Measurements from ENCODE around the gene TLX1. TPM values are rescaled to one million over a fixed set of nuclear protein-coding genes. Genes with fewer than 3 reads are reported as not detected.

Gene TLX1
- polyA plus RNA-seq, 1 experiment = not detected

DNA sequence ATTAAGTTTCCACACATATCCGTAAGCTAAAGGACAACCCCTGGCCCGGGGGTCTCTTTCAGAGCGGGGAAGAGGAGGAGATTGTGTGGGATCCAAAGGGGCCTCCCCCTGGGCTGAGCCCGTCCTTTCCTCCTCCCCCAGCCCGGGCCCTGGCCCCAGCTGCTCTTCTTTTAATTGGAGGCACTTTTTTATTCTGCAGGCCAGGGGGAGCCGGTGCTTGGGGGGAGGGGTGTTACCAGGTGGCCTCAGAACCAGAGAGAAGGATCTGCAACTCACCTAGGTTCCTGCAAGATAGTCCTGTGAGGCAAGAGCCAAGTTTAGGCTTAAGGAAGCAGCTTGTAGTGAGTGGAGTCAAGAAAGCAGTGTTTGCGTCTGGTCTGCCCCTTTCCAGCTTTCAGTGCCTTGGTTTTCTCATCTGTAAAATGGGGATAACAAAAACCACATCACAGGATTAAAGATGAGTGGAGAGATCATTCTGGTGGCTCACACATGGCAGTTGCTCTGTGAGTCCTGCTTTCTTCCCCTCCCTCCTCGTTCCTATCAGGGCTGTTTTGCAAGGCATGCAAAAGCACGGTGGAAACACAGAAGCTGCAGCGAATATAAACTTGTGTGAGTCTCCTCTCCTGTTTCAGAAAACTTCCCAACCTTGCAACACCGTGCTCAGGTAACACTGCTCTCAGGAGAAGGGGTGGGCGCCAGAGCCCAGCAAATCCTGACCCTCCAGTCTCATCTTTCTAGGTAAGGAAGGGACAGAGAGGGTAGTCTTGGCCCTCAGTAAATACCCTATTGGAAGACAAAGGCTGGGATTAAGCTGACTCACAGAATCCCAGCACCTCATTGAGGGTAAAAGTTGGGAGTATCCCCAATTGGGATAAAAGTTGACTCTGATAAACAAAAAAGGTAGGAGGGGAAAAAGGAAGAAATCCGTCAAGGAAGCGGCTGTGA, 4.1 kb upstream of the TLX1 start:
- Histone ChIP-seq H3K36me3 (ENCODE audit: control insufficient read depth, insufficient read depth, low read length) (no peaks in the 10 kb centered on the region), H3K27me3 (ENCODE audit: control insufficient read depth, insufficient read depth, low read length) (peaks cover 64% of the 10 kb centered on the region), H3K4me3 (ENCODE audit: low read depth, low read length) (no peak overlapping the region)
- ChIA-PET CTCF (interaction anchor here (1.0 to 7.0 kb wide), 4 partner anchors 13 to 33 kb away, joined by 3 to 54 read pairs (median 4); no protein-coding TSS in a partner anchor), POLR2A (no interaction called here)
- TF ChIP-seq, protein P1, sequence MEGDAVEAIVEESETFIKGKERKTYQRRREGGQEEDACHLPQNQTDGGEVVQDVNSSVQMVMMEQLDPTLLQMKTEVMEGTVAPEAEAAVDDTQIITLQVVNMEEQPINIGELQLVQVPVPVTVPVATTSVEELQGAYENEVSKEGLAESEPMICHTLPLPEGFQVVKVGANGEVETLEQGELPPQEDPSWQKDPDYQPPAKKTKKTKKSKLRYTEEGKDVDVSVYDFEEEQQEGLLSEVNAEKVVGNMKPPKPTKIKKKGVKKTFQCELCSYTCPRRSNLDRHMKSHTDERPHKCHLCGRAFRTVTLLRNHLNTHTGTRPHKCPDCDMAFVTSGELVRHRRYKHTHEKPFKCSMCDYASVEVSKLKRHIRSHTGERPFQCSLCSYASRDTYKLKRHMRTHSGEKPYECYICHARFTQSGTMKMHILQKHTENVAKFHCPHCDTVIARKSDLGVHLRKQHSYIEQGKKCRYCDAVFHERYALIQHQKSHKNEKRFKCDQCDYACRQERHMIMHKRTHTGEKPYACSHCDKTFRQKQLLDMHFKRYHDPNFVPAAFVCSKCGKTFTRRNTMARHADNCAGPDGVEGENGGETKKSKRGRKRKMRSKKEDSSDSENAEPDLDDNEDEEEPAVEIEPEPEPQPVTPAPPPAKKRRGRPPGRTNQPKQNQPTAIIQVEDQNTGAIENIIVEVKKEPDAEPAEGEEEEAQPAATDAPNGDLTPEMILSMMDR (IDR thresholded peaks at IDR 0.05; ENCODE audit: insufficient read depth, low read depth, low read length) = no peak
- no peak for DNase-seq (ENCODE audit: low read depth)

DNA sequence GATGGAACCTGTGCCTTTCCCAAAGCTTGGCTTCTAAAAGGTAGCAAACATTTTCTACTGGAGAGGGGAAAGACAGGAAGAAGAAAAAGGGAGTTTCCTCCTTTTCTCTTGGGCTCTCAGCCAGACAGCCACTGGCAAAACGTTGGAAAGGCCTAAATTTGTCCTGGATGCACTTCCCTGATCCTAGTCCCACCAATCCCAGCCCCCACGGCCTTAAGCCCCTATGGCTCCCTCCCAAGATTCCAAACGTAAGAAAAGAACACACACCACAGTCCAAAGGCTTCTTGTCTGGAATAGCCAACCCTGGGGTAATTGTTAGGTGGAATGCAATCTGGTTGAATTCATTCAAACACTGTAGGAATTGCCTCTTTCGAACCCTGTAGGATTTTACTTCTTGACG, 959 bp upstream of the TLX1 start:
- no peak for DNase-seq (ENCODE audit: low read depth)
- Histone ChIP-seq H3K36me3 (ENCODE audit: control insufficient read depth, insufficient read depth, low read length) (no peaks in the 10 kb centered on the region), H3K4me3 (ENCODE audit: low read depth, low read length) (no peak overlapping the region), H3K27me3 (ENCODE audit: control insufficient read depth, insufficient read depth, low read length) (peaks cover 68% of the 10 kb centered on the region)
- ChIA-PET POLR2A (no interaction called here), CTCF (interaction anchor here (2.2 to 7.0 kb wide), 2 partner anchors 12 to 35 kb away, joined by 7 to 54 read pairs; no protein-coding TSS in a partner anchor)
- TF ChIP-seq, protein P1 (IDR thresholded peaks at IDR 0.05; ENCODE audit: insufficient read depth, low read depth, low read length) = no peak

DNA sequence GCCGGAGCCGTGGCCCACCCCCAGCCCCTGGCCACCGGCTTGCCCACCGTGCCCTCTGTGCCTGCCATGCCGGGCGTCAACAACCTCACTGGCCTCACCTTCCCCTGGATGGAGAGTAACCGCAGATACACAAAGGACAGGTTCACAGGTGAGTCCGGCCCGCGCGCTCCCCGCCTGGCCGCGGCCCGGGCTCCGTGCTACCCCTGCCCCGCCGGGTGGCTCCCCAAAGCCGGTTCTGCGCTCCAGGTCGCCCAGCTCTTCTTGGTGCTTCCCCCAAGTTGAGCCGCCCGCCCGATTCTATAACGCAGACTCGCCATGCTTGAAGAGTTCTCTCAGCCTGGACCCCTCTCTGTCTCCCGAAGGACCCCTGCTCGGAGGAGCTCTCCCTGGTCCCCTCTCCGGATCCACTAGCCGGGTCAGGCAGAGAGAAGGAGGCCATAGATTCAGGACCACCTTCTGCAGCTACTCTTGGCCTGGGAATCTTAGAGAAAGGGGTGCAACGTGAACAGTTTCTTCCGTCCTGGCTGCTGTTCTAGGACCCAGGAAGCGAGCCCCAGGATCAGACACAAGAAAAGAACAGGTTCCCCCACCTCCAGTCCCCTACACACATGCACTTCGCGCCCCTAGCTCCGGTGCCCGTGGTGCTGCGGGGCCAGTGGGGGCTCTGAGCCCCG, 999 bp downstream of the TLX1 start:
- TF ChIP-seq, protein P1 (IDR thresholded peaks at IDR 0.05; ENCODE audit: insufficient read depth, low read depth, low read length) = no peak
- no peak for DNase-seq (ENCODE audit: low read depth)
- POLR2A ChIA-PET = no interaction called here
- CTCF ChIA-PET = interaction anchor here (1.0 to 3.8 kb wide), 3 partner anchors 10 to 37 kb away, joined by 3 to 24 read pairs (median 6); no protein-coding TSS in a partner anchor
- H3K36me3 ChIP-seq (ENCODE audit: control insufficient read depth, insufficient read depth, low read length) = no peaks in the 10 kb centered on the region
- peaks cover 72% of the 10 kb centered on the region for H3K27me3 ChIP-seq (ENCODE audit: control insufficient read depth, insufficient read depth, low read length)
- no peak overlapping the region for H3K4me3 ChIP-seq (ENCODE audit: low read depth, low read length)

DNA sequence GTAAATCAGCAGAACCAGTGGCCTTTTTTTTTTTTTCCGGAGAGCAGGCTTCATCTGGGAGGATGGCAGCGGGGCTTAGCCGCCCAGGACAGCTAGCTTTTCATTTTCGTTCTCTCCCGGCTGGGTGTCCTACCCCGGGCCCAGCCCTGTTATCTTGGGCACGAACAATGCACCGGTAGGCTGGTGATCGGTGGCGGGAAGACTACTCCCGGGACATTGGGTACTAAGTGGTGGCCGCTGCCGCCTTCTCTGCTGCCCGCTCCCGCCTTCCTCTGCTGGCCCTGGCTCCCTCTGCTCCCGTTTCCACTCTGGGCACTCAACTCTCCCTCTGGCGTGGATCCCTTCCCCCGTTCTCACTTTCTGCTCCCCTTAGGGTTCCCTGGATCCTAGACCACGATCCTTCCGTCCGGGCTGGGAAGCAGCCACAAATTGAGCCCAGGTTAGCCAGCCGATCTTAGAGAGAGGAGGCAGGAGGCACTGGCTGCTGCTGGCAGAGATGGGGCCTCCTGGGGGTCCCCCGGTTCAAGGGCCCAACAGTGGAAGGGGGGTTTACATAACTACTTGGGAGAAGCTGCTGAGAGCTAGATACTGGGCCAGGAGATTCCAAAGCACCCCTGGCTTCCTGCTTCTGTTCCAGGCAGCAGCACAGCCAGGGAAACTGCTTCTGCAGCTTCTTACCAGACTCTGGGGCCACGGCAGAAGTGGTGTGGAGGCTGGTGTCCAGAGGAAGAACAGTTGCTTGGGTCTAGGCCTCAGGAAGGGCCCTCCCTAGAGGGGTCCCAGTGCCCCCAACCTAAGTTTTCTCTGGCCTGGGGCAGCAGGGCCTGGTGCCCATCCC, 1.8 kb downstream of the TLX1 start:
- Histone ChIP-seq H3K36me3 (ENCODE audit: control insufficient read depth, insufficient read depth, low read length) (no peaks in the 10 kb centered on the region), H3K27me3 (ENCODE audit: control insufficient read depth, insufficient read depth, low read length) (peaks cover 76% of the 10 kb centered on the region), H3K4me3 (ENCODE audit: low read depth, low read length) (no peak overlapping the region)
- POLR2A ChIA-PET = no interaction called here
- TF ChIP-seq, protein P1 (IDR thresholded peaks at IDR 0.05; ENCODE audit: insufficient read depth, low read depth, low read length) = no peak
- CTCF ChIA-PET = interaction anchor here (0.9 to 3.8 kb wide), 4 partner anchors 9 to 83 kb away, joined by 3 to 24 read pairs (median 5); no protein-coding TSS in a partner anchor
- no peak for DNase-seq (ENCODE audit: low read depth)

All from BJ (cell line).